Muscle of back (tissue), 11 donors: ENCODE results near the gene HDGFL3. TPM values are rescaled to one million over a fixed set of nuclear protein-coding genes. Genes with fewer than 3 reads are reported as not detected.
"Not testable (repeated sequence)": the region's sequence is repeated elsewhere in the genome, so short reads cannot be mapped to it uniquely, and the experiment has no call there.

ENCODE experiments used
- DNase-seq, 3 donors: peaks; one replicate each; pipeline versions ENCODE4 v3.0.0 to v3.0.0-alpha.2; 2013
- polyA plus RNA-seq, 10 donors: library from polyadenylated mRNA; unstranded; fragments of 120-200 nt; gene quantifications; one replicate each; pipeline ENCODE4 v1.2.1, GENCODE V29; 2013; ENCODE audit not compliant: insufficient read length in 10 of 10

Gene HDGFL3
- polyA plus RNA-seq, 10 donors, result 40.8 to 71.8 (median 49.6) TPM

DNA sequence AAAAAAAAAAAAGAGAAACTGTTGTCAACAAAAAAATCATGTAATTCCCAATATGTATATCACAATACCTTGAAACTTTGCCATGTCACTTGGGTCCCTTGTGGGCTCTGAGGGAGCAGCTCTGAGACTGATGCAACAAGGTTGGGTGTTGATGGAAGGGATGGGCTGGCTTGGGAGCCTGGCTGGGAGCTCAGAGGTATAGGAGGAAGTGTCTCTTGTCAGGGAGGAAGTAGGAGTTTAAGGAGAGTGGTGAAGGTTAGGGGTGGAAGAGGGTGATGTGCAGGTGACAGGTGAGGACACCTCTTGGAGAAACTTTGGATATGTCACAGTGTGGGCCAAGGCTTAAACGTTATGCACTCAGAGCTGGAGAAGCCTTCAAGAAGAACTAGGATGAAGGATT is 102.2 kb downstream of the HDGFL3 start:
- no peak for DNase-seq

DNA sequence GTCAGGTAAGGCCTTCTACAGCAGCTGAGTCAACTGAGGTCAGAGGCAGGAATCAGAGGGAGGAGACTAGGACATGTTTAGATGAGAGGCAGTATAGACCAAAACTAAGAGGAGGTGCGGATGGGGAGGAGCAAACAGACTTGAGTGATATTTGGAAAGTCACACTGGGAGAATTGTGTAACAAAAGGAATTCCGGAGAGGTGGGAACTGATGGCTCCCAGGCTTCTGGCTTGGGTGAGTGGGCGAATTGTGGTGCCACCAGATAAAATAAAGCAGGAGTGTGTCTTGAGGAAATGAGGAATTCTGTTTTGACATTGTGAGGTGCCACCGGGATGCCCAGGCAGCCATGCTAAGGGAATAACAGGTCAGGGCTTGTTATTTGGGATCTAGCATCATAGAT is 103.5 kb downstream of the HDGFL3 start:
- no peak for DNase-seq

DNA sequence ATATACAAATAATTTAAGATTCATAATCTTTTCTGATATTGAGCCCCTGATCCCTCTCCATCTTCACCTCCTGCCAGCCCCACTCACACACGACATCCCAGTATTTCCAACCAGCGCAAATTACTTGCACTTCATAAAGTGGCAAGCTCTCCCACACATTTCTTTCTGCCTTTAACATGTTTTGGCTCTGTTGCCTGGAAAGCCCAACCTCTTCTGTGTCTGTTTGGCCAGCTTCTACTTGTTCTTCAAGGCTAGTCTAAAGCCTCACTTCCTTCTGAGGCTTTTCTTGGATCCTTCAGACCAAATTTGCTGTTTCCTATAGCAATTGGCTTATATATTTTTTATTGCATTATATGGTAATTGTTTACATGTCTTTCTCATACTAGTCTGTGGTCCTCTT is 105.3 kb downstream of the HDGFL3 start:
- DNase-seq, result peak in 1 of 3 donors; percentile 50

DNA sequence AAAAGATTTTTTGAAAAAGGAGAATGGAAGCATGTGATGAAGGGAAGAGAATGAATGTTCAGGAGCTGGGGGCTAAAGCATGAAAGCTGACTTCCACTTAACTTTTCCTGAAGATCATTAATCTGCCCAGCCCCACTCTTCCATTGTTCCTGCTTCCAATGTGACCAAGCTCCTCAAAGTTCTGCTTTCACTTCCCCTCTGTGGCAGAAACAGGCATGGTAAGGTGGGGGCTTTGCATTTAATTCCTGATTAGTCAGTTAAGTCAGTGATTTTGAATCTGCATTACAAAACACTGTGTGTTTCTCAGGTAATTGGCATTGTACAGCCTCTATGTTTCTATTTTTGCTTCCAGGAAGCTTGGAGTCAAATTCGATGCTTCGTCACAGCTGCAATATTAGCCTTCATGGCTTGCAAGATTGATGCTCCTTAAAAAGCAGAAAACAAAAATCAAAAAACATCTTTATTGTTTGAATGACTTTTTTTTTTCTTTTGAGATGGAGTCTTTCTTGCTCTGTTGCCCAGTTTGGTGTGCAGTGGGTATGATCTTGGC is 107.5 kb downstream of the HDGFL3 start:
- peak in 1 of 3 donors; percentile 29 for DNase-seq

DNA sequence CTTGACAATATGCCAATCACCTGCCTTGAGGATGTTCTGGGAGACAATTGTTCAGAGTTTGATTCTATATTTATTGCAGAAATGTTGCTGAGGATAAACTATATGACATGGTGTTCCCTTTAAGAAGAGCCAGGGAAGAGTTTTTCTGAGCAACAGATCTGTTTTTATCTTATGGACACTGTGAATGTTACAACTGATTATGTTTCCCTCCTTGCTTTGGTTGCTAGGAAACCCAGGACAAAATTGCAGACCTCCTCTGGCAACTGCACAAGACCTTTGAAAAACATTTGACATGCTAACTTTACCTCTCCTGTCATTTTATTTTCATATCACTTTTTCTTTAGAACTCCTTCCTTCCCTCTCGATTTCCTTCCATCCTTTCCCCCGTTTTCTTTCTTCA is 108.3 kb downstream of the HDGFL3 start:
- no peak for DNase-seq

- DNase-seq, result no peak
These were observed 109.5 kb downstream of the HDGFL3 start for GRCh38 chr15:83098079-83098478.

GRCh38 chr15:83094583-83094982 is 113.0 kb downstream of the HDGFL3 start:
- no peak for DNase-seq

DNA sequence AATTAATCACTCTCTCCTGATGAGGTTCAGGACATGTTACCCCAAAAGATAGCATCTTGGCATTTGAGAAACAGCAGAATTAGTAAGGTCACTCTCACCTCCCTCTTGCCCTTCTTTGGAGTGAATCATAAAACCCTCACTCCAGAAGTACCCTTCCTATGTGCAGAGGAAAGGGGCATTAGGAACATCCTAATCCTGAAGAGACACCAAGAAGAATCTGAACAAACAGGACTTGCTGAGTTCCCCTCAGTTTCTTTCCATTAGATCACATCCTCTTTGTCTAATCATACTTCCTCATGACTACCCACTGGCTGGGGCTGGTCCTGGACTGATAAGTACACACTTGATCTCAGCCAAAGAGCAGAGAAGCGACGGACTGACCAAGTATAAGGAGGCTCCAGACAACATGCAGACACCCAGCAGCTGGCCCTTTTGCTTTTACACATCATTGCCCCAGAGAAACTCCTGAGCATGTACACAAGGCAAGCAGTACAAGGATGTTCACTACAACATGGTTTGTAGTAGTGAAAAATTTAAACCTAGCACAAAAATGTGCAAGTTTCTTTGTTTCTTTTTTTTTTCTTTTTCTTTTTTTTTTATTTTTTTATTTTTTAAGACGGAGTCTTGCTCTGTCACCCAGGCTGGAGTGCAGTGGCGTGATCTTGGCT is 115.2 kb downstream of the HDGFL3 start:
- DNase-seq, result peak in 1 of 3 donors; percentile 41

DNA sequence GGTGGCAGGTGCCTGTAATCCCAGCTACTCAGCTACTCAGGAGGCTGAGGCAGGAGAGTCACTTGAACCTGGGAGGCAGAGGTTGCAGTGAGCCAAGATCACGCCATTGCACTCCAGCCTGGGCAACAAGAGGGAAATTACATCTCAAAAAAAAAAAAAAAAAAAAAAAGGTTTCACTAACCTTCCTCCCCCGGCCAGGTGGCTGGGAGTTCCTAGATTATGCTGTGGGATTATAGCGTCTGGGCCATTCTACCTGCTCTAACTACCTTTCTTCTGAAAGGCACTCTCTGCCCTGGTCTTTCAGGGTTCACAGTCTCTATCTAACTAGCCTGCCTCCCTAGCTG is 115.7 kb downstream of the HDGFL3 start:
- DNase-seq, result not testable (repeated sequence)

- DNase-seq, result no peak
These were observed 117.2 kb downstream of the HDGFL3 start for GRCh38 chr15:83090465-83090864.

DNA sequence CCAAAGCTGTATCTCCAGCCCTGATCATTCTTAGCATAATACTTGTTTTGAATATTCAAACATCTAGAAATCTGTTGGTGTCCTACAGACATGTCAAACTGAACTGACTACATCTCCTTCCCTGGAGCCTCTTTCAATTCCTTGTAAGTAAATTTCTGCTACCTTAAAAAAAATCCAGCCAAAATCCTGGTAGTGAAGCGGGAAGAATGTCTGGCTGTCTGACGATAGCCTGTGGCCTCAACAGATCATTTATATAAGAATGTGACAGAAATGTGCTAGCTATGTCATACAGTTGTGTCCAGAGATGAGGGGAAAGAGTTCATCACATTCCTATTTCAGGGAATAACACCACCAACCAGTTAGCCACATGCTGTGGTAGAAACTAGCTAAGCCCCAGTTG is 118.7 kb downstream of the HDGFL3 start:
- no peak for DNase-seq

DNA sequence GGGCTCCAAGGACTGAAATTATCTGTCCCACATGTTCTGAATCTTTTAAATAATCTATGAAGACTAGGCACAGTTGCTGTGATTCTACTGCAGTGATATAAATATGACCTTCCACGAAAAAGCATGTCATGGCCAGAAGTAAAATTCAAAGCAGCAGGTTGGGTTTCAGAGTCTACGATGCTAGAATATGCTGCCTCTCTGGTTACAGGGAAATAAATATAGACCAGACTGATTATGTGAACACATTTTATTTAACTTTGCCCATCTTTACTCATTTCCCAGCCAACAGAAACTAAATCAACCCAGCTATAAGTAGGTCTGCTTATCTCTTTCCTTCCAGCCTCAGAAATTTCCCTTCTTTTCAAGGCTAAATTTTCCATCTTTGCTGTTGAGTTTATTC is 120.0 kb downstream of the HDGFL3 start:
- DNase-seq, result no peak

DNA sequence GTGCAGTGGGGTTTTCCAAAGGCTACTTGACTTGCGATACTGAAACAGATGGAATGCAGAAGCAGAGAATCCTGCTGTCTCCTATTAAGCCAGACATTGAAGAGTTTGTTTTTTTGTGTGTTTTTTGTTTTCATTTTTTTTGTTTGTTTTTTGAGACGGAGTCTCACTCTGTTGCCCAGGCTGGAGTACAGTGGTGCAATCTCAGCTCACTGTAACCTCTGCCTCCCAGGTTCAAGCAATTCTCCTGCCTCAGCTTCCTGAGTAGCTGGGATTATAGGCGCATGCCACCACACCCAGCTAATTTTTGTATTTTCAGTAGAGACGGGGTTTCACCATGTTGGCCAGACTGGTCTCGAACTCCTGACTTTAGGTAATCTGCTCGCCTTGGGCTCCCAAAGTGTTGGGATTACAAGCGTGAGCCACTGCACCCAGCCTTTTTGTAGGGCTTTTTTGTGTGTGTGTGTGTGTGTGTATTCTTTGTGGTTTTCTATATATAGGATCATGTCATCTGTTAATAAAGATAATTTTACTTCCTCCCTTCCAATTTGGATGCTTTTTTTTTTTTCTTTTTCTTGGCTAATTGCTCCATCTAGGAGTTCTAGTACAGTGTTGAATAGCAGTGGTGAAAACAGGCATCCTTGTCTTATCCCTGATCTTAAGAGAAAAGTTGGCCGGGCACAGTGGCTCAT is 121.6 kb downstream of the HDGFL3 start:
- DNase-seq, result not testable (repeated sequence)

DNA sequence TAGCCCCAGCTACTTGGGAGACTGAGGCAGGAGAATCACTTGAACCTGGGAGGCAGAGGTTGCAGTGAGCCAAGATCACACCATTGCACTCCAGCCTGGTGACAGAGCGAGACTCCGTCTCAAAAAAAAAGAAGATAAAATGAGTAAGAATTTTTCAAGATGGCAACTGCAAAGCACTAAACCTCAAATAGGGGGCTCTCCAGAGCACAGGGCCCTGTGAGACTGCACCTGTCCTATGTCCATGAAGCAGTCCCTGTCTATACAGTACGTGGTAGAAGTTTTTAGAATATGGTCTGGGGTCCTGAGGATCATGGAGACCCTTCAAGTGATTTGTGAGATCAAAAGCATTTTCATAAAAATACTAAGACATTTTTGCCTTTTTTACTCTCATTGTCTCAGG is 122.2 kb downstream of the HDGFL3 start:
- DNase-seq, result not testable (repeated sequence)

DNA sequence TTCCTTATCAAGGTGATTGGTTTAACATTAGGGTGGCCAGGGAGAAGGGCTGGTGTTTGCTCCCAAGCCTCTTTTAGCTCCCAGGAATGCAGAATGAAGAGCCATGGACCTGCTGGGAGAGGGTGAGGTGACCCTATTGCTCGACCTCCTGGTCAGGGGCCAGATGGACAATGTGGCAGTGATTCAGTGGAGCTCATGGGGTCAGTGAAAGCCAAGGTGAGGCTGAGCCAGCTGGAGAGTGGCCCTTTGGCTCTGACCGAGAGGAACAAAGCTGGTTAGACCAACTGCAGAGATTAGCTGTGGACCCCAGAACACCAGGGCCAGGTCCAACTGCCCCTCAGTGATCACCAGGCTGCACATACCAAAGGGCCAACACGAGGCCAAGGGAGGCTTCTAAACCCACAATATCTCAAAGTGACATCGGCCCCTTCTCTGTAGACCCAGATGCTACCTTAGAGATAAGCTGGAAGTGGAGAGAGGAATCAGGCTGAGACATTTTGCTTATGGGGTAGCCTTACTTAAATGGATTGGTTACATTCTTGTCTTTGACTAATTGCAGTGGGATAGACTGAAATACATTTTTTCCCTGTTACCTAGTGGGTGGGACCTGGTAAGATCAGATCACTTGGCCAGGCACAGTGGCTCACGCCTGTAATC is 124.8 kb downstream of the HDGFL3 start:
- DNase-seq, result no peak

- no peak for DNase-seq
These were observed 126.2 kb downstream of the HDGFL3 start for GRCh38 chr15:83081256-83082014.

DNA sequence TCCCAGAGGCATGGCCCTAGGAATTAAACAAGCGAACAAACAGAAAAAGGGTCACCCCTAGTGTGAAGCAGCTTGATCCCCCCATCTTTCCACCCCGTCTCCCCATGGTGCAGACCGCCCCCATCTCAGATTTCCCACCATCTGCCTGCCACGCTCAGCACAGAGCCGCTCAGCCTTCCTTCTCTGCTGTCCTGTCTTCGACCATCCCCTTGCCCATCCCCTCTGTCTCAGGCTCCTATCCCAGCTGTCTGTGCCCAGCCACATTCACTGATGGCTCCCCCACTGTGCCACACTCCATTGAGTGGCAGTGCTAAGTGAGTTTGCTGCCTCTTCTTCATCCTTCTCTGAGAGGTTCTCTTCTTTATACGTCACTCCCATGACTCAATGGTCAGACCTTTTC is 128.9 kb downstream of the HDGFL3 start:
- DNase-seq, result no peak

Other genes starting within 250 kb of the HDGFL3 start
- gene RAMAC, start 221.6 kb downstream of the HDGFL3 start, polyA plus RNA-seq, result 10 to 100 TPM; 27.7 to 34.5 (median 29.8) TPM
- 10 to 100 TPM; 12.1 to 19.0 (median 16.0) TPM for gene C15orf40, start 196.2 kb downstream of the HDGFL3 start, polyA plus RNA-seq
- gene BTBD1, start 140.6 kb downstream of the HDGFL3 start, polyA plus RNA-seq, result 100 to 1,000 TPM in 8 of 10 donors, 10 to 100 TPM in 2; 85.5 to 146 (median 121) TPM
- 10 to 100 TPM; 34.4 to 75.2 (median 47.7) TPM for gene TM6SF1, start 100.2 kb downstream of the HDGFL3 start, polyA plus RNA-seq
- gene BNC1, start 76.8 kb upstream of the HDGFL3 start, polyA plus RNA-seq, result 1 to 10 TPM in 9 of 10 donors, under 1 TPM in 1; 0.92 to 3.7 (median 1.8) TPM
- 10 to 100 TPM in 6 of 10 donors, 1 to 10 TPM in 4; 8.1 to 17.6 (median 11.6) TPM for gene SH3GL3, start 239.5 kb upstream of the HDGFL3 start, polyA plus RNA-seq